Stimulated activated CD4-positive, alpha-beta T cell treated with anti-CD3 and anti-CD28 coated beads, Interleukin-1b, Interleukin-23, amount 100 ng/mL, for 24 hours (primary cell): ENCODE data around the gene OR52E1.

Experiments used
- DNase-seq, 4 experiments: peaks; one replicate each; pipeline ENCODE4 v3.0.0-alpha.2; 2020; ENCODE audit warnings: low read depth in 4 of 4, low spot score in 1 of 4

OR52E1 gene

DNA sequence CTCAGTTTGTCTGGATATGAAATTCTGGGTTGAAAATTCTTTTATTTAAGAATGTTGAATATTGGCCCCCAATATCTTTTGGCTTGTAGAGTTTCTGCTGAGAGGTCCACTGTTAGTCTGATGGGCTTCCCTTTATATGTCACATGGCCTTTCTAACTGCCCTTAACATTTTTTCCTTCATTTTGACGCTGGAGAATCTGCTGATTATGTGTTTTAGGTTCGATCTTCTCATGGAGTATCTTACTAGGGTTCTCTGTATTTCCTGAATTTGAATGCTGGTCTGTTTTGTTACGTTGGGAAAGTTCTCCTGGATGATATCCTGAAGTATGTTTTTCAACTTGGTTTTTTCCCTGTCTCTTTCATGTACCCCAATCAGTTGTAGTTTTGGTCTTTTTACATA is 46.0 kb downstream of the OR52E1 start:
- DNase-seq = no peak

DNA sequence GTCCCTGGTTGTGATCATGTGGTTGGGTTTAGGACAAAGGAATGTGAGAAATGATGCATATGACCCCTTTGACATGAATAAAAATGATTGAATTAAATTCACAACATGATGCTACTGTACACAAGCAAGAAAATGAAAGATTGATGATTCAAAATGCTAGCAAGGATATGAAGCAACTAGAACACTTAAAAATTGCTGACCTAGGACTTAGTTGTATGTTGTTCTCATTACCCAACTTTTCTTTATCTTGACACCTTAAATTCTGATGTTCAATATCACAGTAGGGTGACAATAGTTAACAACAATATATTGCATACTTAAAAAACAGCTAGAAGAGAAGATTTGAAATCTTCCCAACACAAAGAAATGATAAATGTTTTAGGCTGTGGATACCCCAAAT is 48.2 kb downstream of the OR52E1 start:
- DNase-seq = no peak

DNA sequence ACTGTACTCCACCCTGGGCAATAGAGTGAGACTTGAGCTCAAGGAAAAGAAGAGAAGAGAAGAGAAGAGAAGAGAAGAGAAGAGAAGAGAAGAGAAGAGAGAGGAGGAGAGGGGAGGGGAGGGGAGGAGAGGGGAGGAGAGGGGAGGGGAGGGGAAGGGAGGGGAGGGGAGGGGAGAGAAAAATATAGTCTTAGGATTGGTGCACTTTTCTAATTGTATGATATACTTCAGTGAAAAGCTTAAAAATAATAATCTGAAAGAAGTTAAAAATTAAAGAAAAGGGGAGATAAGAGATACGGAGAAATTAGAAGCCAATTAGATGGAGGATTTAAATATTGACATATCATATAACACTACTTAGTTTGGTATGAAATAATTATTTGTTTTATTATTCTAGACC is 49.5 kb downstream of the OR52E1 start:
- no peak for DNase-seq
